Measurements from ENCODE around the gene IFITM10. TPM values are rescaled to one million over a fixed set of nuclear protein-coding genes. Genes with fewer than 3 reads are reported as not detected.

Gene IFITM10
- polyA plus RNA-seq, 4 donors = 0.11 to 0.46 (median 0.32) TPM

DNA sequence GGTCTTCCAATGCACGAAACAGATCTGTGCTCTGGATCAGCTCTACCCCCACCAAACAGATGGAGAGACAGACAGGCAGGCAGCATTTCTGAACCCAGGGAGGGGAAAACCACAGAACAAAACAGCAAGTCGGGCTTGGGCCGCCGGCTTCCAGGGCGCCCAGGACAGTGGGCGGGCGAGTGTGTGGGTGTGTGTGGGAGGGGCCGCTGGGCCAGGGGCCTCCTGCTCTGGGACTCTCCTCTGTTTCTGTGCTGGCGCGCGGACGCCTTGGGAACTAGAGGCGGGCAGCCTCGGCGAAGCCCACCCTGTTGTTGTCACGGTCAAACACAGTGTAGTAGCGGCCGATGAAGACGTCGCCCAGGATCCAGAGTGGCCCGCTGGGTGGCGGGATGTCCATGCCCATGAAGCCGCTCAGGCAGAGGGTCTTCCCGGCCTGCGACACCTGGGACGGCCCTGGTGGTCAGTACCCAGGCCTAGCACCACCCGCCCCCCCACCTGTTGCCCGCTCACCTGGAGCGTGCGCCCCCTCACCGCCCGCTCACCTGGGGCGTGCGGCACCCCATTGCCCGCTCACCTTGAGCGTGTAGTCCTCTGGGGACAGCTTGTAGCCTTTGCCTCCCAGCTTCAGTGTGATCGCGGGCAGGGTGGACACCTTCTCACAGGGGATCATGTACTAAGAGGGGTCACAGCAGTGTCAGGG is 3.0 kb upstream of the IFITM10 start:
- no peak for DNase-seq (ENCODE audit: low read depth in 4 of 4, low spot score in 2 of 4)

DNA sequence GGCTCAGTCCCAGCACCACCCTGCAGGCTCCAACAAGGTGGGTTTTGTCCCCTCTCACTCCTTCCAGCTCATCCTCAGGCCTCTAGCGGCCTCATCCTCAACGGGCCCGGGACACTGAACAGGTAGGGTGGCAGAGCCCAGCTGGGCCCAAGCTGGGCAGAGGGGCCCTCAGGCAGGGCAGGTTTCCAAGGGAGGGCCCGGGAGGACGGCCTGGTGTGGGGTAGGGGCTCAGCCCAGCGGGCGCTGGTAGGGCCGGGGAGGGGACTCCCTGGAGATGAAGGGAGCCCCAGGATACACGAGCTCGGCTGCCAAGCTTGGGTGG is 2.5 kb upstream of the IFITM10 start:
- no peak for DNase-seq (ENCODE audit: low read depth in 4 of 4, low spot score in 2 of 4)

DNA sequence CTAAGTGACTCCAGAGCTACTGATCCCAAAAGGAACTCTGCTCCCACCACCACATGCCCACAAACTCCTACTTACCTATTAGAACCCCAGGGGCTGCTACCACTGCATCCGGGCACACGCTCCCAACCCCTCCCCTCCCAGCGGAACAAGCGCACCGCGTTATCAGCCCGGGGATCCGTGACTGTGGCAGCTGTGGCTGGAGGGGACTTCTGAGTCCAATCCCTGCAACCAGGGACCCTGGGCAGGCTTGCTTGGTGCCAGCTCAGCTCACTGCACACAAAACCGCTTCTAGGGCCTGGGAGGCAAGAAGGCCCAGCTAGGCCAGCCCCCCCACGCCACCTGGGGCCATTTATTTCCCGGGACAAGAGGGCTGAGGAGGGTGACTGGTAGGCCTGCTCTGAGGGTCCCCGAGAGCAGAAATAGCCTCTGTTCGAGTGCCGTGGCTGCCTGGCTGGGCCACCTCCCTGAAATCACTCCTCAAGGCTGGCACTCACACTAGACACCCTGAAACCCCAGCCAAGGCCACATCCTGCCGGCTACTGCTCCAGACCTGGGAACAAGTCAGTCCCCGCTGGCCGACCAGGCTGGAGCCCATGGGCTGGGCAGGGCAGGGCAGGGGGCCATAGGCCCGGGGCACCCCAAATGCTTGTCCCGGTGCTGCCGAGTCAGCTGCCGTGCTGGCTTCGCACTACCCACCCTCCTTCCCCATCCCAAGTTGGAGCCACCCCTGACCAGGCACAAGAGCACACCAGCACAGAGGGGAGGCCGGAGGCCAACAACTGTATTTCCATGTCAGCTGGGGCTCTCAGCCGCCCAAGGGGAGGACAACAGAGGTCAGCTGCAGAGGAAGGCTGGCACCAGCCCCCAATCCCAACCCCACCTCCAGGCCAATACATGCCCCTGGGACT is 1.9 kb upstream of the IFITM10 start:
- no peak for DNase-seq (ENCODE audit: low read depth in 4 of 4, low spot score in 2 of 4)

DNA sequence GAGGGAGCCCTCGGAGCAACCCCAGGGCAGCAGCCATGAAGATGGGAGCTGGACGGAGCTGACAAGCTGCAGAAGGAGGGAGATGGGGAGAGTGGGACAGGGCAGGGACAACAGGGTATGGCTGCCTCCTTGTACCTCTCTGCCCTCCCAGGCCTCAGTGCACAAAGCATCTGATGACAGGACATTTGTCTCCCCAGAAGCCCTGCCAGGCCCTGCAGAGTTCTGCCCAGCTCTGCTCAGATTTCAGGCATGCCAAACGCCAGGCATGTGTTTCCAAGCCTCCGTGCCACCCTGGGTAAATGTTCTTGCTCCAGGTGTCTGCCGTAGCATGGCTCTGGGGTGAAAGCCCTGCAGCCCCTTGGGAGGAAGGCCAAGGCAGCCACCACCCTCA is 1.1 kb upstream of the IFITM10 start:
- no peak for DNase-seq (ENCODE audit: low read depth in 4 of 4, low spot score in 2 of 4)

DNA sequence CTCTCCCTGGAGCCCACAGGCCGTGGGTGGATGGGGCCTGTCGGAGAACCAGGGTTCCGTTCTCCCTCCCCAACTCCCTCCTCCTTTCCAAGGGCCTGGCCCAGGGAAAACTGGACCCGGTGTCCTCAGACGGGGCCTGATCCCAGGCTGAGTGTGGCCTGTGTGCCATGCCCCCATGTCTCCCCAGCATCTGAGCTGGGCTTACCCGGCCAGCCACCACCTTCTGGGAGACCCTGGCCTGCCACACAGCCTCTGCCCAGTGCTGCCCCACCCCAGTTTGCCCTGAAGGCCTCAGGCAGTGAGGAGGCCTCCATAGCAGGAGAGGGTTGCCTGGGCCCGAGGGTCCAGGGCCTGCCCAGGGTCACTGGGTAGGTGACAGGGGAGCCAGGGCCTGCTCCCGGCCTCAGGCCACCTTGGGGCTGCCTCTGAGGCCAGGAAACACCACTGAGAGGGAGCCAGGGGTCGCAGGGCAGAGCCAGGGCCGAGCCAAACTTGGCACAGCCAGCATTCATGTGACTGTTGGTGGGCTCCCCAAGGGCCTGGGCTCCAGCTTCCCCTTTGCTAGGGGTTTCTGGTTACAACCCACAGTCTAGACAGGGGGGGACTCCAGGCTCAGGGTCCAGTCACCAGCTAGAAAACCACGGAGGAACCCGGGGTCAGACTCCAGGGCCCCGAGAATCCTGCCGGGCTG is 590 bp upstream of the IFITM10 start:
- DNase-seq (ENCODE audit: low read depth in 4 of 4, low spot score in 2 of 4) = no peak

DNA sequence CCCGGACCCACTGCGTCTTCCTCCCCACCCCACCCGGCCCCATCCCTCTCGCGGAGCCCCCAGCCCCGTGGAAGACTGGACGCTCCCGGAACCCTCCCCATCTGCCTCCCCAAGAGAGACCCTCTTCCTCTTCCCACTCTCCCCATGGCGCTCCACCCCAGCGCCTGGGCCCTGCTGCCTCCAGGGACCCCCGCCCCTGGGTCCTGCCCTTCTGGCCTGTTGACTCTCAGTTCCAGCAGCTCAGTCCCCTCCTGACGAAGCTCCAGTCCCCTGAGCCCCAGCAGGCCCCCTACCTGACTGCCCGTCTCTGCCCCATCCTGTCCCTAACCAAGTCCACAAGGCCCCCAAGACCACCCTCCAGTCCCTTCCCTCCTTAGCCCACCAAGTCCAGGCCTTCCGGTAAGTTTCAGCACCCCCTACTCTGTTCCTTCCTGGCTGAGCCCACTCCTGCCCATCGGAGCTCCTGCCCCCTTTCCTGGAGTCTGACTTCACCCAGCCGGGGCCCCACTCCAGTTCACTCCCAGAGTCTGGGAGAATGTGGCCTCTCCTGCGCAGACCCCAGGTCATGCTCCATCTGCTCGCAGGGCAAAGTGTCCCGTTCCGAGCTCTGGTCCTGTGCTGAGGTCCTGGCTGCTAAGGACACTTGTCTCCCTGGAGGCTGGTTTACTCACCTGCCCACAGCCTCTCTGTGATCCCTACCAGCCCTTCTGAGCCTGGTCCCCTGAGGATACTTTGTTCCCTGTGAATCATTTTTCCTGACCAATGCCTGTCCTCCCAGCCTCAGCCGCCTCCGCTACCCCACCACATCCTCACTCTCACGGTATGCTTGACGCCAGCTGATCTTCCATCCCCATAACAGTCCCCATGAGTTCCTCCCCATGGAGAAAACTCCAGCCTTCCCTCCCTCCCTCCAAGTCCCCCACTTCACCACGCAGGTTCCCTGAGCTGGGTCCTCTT is 722 bp downstream of the IFITM10 start:
- no peak for DNase-seq (ENCODE audit: low read depth in 4 of 4, low spot score in 2 of 4)

DNA sequence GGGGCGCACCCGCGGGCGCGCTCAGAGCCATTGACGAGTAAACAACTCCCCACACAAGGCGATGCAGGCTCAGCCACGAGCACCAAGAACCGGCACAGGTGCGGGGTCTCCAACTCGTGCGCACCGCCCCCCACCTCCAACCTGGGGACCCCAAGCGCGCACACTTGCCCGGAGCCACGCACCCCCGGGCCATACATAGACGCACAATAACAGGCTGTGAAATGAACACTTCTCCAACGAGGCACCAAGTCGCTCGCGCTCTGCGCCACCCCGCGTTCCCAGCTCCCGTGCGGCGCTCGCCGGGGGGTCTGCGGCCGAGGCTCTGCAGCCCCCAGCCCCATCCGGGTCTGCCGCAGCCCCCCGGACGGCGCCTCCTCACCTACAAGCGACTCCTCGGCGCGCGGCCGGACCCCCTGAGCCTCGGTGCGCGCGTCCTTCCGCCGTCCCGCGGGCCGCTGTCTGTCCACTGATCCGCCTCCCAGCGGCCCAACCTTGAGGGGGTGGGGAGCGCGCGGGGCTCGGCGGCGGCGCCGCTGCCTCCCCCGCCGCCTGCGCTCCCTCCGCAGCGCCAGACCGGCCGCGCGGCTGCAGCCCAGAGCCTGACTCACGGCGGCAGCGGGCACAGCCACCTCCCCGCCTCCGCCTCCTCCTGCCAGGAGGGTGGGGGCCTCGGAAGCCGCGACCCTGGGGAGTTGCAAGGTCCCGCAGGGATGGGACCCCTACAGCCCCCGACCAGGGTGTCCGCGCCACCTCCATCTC is 1.6 kb downstream of the IFITM10 start:
- no peak for DNase-seq (ENCODE audit: low read depth in 4 of 4, low spot score in 2 of 4)

DNA sequence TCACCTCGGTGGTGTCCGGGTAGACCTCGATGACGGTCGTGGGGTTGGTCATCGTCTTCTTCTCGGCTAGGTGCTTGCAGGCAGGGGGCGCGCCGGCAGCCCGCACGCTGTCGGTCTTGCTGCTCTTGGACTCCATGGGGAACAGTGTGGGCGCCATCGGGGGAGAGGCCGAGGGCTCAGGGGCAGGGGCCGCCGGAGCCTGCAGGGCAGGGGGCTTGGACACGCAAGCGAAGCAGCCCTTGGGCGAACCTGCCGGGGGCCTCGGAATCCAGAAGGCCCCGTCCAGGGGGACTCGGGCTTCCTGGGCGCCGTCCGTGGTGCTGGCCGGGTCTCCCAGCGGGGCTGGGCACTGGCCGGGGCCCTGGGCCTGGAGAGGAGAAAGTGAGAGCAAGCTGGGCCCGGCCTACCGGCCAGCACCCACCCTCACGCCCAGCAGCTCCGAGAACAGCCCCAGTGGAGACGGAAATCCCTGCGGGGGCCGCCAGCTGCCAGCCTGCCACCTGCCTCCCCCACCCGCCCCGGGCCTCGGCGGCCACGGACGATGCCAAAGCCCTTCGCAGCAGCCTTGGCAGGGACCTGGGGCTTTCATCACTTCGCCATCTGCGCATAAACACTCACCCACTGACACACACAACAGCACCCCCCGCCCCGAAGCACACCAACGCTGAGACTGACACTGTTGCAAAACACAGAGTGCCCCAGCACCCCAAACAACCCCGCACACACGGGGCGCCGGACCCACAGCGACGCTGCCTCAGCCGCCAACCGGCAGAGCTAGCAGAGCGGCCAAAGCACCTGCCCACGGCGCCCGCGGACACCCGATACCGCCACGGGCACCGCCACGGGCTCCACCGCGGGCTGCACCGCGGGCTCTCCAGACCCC is 2.4 kb downstream of the IFITM10 start:
- no peak for DNase-seq (ENCODE audit: low read depth in 4 of 4, low spot score in 2 of 4)

DNA sequence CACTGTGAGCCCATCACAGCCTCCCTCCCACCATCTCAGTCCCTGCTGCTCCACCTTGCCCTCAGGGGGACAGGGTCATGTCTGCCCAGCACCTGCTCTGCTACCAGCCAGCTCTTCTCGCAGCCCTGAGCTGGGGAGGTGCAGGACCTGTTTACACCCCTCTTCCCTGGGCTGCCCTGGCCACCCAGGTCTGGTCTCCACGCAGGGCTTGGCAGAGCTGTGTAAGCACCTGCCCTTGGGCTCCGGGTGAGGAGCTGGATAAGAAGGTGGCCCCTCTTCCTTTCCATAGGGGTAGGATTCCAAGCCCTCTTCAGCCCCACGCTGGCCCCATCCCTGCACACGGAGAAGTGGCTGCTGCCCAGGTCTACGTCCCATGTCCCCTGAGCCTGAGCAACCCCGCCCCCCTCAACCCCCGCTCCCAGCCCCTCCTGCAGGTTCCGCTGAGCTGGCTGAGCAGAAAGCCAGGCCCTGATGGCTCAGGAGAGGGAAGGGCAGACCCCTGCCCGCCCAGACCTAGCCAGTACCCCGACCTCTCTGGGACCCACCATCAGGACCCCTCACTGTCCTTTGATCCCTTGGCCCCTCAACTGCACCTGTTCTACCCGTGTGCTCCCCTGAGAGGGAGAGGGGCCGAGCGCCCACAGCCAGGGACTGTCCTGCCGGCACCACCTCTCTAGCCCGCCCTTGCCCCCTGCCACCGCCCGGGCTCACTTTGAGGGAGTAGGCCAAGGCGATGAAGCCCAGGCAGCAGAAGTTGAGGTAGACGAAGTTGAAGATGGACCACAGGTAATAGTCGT is 3.2 kb downstream of the IFITM10 start:
- DNase-seq (ENCODE audit: low read depth in 4 of 4, low spot score in 2 of 4) = no peak

DNA sequence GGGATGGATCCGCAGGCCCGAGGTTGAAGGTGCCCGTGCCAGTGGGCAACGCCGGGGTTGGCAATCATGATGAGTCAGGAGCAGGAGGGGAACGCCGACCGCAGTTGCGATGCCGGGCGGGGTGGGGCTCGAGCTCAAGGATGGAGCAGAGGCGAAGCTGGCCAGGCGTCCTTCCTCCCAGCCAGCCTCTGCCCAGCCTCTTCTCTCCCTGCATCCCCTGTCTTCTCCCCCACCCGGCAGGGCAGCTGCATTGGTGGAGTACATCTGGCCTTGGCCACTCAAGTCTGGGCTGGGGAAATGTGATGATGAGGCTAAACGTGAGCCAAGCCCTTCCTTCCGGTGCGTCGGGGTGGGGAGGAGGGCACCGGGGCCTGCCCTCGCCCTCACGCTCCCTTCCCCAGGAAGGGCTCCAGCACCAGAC is 3.9 kb downstream of the IFITM10 start:
- DNase-seq (ENCODE audit: low read depth in 4 of 4, low spot score in 2 of 4) = no peak

DNA sequence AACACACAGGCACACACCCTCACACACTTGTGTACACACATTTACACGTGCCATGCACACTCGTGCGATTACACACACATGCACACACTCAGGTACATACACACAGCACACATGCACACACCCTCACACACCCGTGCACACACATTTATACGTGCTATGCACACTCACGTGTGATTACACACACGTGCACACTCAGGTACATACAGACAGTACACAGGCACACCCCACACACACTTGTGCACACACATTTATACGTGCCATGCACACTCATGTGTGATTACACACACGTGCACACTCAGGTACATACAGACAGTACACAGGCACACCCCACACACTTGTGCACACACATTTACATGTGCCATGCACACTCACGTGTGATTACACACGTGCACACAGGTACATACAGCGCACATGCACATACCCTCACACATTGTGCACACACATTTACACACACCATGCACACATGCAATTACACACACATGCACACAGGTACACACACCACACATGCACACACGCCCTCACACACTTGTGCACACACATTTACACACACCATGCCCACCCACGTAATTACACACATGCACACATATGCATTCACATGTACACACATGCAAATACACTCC is 4.6 kb downstream of the IFITM10 start:
- DNase-seq (ENCODE audit: low read depth in 4 of 4, low spot score in 2 of 4) = no peak

DNA sequence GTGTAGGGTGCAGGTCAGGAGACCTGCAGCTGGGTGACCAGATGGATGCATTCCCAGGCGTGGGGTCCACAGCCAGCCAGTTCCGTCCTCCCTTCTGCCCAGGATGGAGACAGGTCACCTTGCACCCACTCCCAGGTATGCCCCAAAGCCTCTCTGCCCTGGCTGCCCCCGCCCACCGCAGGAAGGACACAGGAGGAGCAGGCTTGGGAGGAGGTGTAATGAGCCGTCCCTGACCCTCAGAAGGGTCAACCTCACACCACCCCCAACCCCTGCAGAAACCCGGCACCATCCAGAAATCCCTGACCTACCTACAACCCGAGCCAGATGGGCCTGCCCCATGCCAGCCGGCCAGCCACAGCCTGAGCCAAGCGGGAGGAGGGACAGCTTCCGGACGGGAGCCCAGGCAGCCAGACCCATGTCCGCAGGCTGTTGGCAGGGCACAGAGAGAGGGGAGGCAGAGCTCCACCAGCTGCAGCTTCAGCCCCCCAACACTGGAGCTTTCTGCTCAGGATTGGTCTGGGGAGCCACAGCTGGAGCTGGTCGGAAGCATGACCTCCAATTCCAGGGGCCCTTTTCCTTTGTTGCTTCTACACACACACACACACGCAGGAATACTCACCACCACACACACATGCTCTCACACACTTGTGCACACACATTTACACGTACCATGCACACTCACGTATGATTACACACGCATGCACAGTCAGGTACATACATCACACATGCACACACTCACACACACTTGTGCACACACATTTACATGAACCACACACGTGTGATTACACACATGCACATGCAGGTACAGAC is 5.3 kb downstream of the IFITM10 start:
- no peak for DNase-seq (ENCODE audit: low read depth in 4 of 4, low spot score in 2 of 4)

DNA sequence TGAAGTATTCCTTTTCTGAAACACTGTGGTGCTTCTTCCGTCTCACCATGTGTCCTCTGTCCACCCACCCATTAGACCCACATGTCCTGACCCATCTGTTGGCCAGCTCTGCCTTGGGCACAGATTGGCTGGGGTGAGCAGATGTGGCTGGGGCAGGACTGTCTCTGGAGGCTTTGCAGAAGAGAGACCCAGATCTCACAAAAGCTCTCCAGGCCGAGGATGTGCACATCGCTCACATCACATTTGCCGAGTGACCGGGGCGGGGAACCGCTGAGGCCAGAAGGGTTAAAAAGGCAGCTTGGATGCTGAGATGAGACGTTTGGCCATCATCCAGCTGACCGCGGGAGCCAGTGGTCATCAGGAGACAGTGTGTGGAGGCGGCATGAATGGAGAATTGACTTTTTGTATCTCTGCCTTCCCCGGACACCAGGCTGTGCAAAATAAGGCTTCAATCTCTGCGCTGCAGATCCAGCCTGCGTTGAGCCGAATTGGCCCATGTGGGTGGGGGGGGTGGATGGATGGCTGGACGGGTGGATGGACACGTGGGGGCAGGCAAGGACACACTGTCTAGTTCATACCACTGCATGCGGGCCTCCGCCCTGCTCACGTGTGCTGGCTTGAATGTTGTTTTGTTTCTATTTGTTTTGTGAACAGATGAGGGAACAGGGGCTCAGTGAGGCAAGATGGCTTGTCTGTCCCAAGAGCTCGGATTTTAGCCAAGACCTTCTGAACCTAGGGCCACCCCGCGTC is 6.1 kb downstream of the IFITM10 start:
- no peak for DNase-seq (ENCODE audit: low read depth in 4 of 4, low spot score in 2 of 4)

DNA sequence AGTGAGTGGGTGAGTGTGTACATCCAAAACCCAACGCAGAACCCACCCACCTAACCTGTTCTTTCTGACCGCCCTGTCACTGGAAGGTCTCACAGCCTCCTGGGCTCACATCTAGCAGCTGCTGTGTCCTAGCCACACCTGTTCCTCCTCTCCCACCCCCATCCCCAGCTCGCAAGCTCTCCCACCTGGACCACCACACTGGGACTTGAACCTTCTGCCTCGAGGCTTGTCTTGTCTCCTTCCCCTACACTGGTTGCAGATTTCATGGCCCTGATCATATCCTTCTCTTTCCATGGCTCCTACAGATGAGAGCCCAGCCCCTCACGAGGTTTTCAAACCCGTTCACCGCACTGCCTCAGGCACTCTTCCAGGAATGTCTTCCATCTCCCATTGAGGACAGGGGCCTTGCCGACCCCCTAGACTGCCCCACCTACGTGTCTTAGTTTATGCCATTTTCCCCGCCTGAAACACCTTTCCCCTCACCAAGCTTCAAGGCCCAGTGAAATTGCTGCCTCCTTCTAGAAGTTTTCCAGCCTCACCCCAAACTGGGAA is 6.7 kb downstream of the IFITM10 start:
- no peak for DNase-seq (ENCODE audit: low read depth in 4 of 4, low spot score in 2 of 4)

DNA sequence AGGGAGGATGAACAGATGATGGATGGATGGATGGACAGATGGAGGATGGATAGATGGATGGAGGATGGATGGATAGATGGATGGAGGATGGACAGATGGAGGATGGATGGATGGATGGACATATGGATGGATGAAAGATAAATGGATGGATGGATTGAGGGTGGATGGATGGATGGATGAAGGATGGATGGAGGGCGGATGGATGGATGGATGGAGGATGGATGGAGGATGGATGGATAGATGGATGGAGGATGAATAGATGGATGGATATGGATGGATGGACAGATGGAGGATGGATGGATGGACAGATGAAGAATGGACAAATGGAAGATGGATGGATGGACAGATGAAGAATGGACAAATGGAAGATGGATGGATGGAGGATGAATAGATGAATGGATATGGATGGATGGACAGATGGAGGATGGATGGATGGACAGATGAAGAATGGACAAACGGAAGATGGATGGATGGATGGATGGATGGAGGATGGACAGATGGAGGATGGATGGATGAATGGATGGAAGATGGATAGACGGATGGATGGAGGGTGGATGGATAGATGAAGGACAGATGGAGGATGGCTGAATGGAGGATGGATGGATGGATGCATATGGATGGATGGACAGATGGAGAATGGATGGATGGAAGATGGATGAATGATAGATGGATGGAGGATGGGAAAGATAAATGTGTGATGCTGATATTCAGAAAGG is 7.4 kb downstream of the IFITM10 start:
- DNase-seq (ENCODE audit: low read depth in 4 of 4, low spot score in 2 of 4) = no peak
